Epithelial cell of esophagus (primary cell): ENCODE data around the gene TAF6.
A peak's percentile ranks its signal among the peaks of the same experiment; 100 is the strongest.

ENCODE experiments used
- DNase-seq: peaks from one replicate; pipeline ENCODE4 v3.0.0; 2010; ENCODE audit warnings: low read depth
- H3K4me3 ChIP-seq: 2 replicates; pipeline ENCODE4 v1.5.1; 2011; ENCODE audit warnings: mild to moderate bottlenecking, low read length, control low read depth
- CTCF ChIP-seq: IDR thresholded peaks from 2 replicates; pipeline ENCODE4 v1.5.1; 2011; ENCODE audit warnings: low read depth, mild to moderate bottlenecking, low read length, control low read depth, inconsistent platforms; ENCODE audit not compliant: insufficient read depth; ENCODE audit errors: missing control alignments

The TAF6 gene

GRCh38 chr7:100118388-100119071 is 628 bp downstream of the TAF6 start:
- H3K4me3 ChIP-seq = peak overlapping the region; percentile 90
- no peak for DNase-seq
- TF ChIP-seq CTCF = no peak

- TF ChIP-seq CTCF = no peak
- no peak overlapping the region for H3K4me3 ChIP-seq
- no peak for DNase-seq
Measured at GRCh38 chr7:100115026-100115425, 4.1 kb downstream of the TAF6 start.

GRCh38 chr7:100111914-100112313 is 7.2 kb downstream of the TAF6 start:
- no peak overlapping the region for H3K4me3 ChIP-seq
- TF ChIP-seq CTCF = no peak
- DNase-seq = no peak

GRCh38 chr7:100111156-100111555 is 8.0 kb downstream of the TAF6 start:
- H3K4me3 ChIP-seq = no peak overlapping the region
- no peak for TF ChIP-seq CTCF
- no peak for DNase-seq

- TF ChIP-seq CTCF = no peak
- H3K4me3 ChIP-seq = no peak overlapping the region
- no peak for DNase-seq
Measured at GRCh38 chr7:100109521-100110163, 9.5 kb downstream of the TAF6 start.

- TF ChIP-seq CTCF = no peak
- no peak for DNase-seq
- no peak overlapping the region for H3K4me3 ChIP-seq
Measured at GRCh38 chr7:100107890-100108289, 11.3 kb downstream of the TAF6 start.
